Germinal center (tissue), 1 donor: ENCODE data around the gene DNAJB8.

Experiments
- DNase-seq: peaks from one replicate; pipeline ENCODE4 v3.0.0; 2012; ENCODE audit warnings: mixed read lengths, low spot score

The DNAJB8 gene

DNA sequence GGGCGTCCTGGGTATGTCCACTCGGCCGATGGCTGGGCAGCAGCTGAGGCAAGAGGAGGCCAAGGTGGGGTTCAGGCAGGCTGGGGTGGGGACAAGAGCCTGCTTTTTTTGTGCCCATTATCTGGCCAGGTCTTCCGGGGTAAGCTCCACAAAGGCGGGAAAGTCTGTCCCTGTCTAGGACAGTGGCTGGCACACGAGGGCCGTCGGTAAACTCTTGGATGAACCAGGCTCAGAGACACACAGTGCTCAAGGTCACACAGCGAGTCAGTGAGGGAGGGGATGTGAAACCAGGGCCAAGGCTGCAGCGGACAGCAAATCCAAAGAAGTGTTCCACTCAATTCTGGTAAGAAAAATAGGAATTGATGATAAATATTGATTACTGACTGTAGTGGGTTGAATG lies 2.9 kb downstream of the DNAJB8 start:
- no peak for DNase-seq

DNA sequence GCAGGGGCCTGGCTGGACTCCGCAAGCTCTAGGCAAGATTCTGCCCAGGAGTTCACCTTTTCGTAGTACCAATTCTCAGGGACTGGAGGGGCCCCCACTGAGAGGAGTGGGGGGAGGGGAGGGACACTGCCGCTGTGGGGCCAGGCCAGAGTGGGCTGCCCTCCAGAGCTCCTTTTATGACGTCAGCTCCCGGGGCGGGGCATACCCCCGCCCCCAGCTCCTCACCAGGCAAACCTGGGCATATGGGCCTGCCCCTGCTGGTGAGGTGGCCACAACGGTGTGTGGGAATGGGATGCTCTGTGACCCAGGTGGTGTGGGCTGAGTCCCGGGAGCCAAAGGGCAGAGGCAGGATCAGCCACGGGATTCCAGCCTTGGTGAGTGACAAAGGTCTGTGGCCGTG lies 3.3 kb downstream of the DNAJB8 start:
- DNase-seq = no peak

DNA sequence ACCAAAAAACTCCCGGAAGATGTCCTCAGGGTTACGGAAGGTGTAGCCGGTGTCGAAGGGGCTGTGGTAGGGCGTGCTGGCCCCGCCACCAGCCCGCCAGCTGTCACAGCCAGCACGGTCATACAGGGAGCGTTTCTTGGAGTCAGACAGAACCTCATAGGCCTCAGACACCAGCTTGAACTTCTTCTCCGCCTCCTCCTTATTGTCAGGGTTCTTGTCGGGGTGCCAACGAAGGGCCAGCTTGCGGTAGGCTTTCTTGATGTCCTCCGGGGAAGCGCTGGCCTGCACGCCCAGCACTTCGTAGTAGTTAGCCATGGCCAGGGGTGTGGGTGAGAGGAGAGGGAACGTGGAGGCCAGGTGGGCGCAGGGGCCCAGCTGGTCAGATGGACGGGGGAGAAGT lies 3.8 kb downstream of the DNAJB8 start:
- DNase-seq = no peak

DNA sequence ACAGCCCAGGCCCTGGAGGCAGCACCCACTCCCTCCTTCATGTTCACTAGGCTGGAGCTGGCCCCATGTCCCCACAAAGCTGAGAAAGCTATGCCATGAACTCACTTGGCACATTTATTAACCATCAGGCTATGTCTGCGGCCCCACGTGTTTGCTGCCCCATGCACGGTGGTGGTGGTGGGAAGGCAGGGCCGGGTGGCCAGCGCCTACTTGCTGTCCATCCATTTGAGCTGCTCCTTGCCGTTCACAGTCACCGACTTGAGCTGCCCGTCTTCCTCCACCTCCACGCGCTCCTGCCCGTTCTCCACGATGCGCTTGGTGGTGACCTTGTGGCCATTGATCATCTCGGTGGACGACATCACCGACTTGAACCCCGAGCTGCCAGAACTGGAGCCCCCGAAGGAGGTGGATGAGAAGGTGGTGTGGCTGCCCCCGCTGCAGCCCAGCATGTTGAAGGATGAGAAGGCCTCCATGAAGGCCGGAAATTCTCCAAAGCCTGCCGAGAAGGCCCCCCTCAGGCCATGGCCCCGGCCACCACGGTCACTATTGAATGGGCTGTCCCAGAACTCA lies 4.3 kb downstream of the DNAJB8 start:
- DNase-seq = no peak

DNA sequence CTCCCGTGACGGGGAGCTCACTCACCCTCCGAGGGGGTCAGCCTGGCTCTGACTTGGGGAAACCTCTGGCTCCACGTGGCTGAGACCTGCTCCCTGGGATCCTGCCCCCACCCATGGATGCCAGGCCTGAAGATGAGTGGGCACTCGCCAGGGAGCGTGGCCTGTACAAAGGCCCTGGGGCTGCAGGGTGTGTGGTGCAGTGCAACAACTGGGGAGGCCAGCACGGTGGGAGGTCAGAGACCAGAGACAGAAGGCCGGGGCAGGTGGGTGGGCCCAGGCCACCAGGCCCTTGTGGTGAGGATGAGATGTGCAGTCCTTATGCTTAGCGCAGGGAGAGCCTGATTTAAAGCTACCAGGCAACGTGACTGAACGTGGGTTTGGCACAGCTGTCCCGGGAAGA lies 5.0 kb downstream of the DNAJB8 start:
- no peak for DNase-seq

DNA sequence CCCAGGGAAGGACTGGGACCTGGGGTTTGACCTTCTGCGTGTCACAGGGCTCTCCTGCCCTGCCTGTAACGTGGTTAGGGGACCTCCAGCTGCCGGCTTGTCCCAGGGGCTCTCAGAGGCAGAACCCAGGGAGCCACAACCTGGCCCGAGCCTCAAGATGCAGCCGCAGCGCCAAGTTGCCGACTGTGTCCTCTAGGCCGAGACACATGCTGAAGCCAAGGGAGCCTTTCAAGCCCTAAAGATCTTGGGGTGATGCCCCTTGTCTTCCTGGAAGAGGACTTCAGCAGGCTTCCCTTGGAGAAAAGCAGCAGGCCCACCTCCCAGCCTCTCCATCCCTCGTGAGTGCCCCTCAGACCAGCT lies 7.2 kb downstream of the DNAJB8 start:
- DNase-seq = no peak

DNA sequence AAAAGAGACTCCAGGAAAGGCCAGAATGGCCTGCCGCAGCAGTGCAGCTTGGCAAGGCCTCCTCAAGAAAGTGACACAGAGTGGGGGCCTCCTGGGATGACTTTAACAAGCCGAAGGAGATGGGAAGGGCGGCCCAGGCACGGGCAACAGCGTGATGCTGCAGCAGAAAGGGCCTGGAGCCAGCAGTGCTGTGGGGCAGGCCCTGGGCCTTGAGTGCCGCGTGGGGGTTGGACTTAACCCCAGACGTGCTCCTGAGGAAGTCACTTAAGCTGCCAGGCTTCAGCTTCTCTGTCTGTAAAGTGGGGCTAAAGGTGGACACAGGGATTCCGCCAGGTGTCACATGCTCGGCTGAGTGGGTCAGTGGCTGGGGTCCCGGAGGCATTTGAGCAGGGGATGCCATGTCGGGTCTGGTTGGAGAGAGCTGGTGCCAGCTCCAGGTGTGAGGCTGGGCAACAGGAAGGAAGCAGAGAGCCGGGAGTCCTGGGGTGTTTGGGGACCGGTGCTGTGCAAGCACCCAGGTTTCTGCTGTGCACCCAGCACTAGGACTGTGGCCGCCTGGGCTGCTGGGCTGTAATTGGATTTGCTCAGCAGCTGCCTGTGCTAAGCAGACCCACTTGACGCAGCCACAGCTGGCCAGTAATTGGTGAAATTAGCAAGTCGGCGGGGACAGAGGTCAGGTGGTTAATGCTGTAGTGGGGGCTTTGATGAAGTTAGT lies 7.8 kb downstream of the DNAJB8 start:
- no peak for DNase-seq

DNA sequence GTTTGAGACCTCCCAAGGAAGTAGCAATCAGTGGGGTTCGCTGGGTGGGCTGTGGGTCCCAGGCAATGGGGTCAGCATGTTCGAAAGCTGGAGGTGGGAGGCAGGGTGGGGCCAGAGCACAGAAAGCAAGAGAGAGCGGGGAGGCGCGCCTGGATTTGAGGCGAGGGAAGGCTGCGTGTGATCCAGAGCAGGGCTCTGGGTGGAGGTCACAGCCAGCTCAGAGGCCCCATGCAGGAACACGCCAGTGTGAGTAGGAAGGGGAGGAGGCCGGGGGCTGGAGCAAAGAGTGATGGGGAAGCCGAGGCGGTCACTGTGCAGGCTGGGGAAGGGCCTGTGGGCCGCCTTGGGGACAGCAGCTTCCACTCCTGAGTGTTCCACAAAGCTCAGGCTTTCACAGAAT lies 8.8 kb downstream of the DNAJB8 start:
- no peak for DNase-seq

DNA sequence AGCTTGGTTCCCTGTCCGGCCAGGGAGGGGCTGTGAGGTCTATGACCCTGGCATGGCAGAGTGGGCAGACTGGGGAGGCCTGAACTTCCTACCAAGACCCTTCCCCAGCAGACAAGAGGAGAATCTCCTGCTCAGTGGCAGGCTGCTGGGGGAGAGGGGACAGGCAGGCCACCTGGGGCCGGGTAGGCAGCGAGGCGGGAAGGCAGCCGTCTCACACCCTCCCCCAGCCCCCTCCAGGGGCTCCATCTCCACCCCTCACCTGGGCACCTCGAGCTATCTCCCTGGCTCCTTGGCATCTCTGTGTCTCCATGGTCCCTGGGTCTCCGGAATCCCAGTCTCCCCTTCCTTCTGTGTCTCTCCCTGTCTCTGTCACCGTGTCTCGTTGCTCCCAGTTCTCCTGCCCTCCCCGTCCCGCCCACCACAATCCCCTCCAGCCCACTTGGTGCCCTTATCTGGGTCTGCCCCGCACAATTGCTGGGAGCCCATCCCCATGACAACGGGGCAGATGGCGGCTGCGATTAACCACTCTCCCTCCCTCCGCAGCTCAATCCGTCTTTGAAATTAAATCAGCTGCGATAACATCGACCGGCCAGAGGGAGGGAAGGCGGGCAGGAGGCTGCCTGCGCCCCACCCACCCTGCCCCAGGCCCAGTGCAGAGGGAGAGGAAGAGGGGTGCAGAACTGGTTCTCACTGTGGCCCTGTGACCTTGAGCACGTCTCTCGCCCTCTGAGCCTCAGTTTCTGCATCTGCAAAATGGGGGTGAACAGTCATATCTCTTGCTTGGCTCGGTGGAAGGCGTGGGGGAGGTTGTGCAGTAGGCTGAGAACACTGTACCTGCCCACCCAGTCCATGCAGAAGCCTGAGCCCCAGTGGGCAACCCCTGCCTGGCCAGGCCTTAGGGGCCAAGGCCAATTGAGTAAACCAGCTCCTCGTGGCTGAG lies 9.6 kb downstream of the DNAJB8 start:
- no peak for DNase-seq

DNA sequence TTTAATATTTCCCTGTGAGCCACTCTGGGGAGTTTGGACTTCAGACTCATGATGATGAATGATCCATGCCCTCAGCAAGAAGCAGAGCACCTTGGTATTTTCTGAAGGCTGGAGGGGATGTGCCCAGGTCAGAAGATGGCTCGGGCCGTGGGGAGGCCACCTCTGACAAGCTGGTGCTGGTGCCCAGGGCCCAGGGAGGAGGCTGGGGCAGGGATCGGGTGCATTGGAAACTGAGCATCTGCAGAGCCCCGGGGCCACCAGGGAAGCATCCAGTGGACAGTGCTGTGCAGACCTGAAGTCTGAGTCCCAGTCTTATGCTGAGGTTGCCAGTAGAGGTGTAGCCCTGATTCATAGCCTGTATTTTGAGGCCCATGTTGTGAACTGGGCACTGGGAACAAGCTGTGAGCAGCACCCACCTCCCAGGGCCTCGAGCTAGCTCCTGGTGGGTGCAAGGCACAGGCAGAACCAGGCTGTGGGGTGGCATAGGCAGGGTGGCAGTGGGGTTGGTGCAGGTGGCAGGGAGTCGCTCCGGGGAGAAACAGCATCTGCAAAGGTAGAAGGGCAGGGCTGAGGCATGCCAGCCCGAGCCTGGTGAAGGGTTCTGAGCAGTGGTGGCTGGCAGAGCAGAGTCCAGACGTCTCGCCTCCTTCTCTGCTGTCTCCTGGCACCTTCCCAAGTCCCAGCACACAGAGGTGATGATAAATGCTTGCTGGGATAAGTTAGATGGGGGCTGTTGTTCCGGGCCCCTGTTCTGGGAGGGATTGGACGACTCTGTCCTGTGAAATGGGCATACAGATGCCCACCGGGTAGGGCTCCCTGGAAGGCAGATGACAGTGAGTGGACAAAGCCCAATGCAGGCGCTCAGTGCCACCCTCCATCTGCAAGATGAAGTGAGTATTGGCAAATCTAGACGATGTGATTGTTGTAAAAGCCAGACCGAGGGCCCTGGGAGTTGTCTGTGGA lies 10.6 kb downstream of the DNAJB8 start:
- DNase-seq = no peak

DNA sequence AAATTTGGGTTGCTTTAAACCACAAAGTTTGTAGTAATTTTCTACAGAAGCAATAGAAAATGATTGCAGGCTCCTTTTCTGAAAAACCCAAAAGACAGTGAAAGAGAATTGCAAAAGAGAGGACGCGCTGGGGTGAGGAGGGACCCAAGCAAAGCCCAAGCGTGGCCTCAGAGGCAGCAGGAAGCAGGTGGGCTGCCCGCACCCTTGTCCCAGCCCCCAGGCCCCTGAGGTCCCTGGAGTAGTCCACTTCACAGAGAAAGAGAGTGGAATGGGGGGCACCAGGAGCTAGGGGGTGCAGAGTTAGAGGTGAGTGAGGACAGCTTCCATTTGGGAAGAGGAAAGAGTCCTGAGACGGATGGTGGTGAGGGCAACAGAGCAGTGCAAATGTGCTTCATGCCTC lies 11.6 kb downstream of the DNAJB8 start:
- DNase-seq = no peak

DNA sequence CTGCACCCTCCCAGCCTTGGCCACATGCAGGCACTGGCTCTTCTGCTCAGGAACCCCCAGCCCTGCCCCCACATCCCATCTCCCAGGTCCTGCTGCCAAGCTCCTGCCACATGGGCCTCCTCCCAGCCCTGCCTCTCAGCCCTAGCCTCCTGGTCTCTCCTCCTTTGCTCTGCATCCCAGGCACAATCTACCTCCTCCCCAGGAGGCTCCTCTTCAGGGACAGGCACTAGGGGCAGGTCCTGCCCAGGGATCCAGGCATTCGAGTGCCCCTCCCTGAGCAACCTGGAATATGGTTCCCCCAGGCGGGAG lies 12.4 kb downstream of the DNAJB8 start:
- no peak for DNase-seq

DNA sequence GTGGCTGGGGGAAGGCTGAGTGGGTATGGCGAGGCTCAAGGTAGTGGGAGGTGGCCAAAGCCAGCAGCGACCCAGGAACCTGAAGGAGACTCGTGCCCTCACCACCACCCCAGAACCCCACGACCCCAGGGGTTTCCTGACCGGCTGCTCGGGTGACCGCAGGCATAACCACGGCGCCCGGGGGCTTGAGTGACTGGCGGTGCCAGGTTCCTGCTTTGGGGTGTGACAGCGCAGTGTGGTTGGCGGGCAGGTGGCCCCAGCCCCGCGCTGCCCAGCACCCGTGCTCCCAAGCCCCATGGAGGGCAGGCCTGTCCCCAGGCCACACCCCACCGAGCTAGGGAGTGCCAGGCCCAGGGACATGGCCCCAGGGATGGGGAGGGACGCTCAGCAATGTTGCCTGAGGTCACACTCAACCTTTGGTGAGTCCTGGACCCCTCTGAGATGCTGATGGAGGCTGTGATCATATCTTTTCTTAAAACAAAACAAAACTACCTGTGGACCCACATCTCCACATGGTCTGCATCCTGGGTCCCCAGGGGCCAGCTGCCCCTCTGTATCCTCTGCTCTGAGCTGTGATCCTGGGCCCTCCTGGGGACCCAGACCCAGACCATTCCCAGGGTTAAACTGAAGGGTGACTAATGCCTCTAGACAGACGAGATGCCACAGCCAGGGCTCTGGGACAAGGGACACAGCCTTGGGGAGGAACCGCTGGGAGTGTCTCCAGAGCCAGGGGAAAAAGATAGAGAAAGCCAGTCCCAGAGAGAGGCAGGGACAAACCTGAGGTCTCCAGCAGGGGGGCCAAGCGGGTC lies 13.0 kb downstream of the DNAJB8 start:
- no peak for DNase-seq

DNA sequence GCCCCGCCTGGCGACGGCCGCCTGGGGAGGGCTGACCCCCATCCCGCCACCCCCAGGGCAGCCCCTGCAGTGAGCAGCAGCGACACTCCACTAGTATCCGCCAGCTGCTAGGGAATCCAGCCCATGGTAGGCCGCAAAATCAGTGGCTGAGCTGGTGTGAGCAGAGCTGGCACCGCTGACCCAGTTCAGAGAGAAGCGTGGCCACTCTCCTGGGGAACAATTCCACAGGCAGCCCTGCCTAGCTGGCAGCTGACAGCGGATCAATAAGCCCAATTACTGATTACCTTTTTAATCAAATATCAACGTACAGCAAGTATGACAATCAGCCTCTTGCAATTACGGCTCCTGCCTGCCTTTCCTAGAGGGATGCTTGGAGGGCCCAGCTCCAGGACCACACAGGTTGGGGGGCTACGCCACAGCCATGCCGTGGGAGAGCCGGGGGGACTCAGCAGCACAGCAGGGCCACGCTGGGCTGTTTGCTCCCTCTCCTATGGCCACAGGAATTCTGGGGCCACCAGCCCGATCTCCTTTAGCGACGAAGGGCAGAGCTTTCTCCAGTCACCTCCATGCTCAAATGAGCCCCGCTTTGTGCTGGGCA lies 13.9 kb downstream of the DNAJB8 start:
- no peak for DNase-seq

DNA sequence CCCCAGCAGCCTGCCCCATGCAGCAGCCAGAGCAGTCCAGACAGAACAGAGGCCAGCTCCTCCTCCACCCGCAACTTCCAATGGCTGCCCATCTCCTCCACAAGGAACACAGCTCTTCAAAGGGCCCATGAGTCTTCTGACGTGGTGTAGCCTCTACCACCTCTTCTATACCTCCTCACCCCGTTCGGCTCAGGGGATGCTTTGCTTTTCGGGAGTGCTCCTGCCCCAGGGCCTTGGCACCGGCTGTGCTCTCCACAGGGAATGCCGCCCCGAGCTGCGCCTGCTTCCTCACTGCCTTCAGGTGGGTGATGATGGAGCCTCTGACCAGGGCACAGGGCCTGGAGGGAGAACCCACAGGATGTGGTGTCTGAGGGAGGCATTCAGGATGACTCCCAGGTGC lies 14.6 kb downstream of the DNAJB8 start:
- no peak for DNase-seq

DNA sequence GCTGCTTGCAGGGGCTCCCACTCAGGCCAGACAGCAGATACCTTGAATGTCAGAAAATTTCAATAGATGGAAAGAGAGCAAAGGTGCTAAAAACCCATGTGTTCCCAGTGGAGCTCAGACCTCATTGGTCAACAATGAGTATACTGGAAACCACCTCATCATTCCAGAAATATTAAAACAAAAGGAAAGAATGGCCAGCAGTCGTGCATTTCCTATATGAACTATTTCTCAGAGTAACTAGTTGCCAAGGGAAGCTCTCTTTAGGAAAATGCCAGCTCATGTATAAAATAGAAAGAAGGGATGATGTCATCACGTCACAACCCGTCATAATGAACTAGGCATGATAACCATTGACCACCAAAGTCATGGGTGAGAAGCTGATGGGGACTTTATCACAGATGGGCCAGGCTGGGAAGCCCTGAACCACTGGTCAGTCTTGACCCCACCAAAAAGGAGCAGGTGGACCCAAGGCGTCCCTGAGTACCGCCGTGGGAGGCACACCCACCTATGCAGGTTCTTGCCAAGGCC lies 17.5 kb downstream of the DNAJB8 start:
- no peak for DNase-seq

DNA sequence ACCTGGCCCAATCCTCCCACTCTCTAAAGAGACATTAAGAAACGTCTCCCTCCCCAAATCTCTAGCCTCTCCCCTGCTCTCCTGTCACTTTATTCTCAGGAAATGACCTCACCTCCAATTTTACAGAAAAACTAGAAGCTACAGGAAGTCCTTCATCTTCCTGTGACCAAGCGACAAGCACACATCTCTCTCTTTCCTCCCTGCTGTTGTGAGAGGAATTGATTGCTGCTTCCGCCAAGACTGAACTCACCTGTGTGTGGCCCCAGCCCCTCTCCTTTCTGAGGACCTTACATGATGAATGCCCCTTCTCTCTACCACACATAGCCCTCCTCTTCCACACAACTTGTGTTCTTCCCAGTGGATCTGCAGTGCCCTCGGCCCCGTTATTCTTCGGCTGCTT lies 18.2 kb downstream of the DNAJB8 start:
- no peak for DNase-seq

DNA sequence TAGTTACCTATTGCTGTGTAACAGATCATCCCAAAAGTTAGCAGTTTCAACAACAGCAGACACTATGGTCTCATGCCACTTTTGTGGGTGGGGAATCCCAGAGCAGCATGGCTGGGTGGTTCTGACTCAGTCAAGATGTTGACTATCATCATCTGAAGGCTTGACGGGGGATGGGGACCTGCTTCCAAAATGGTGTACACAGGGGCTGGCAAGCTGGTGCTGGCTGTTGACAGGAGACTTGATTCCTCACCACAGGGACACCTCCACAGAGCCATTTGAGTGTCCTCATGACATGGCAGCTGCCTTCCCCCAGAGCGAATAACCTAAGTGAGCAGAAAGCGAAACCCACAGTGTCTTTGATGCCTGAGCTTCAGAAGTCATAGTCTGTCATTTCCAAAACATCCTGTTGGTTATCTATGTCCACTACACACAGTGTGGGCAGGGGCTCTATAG lies 19.1 kb downstream of the DNAJB8 start:
- DNase-seq = no peak

DNA sequence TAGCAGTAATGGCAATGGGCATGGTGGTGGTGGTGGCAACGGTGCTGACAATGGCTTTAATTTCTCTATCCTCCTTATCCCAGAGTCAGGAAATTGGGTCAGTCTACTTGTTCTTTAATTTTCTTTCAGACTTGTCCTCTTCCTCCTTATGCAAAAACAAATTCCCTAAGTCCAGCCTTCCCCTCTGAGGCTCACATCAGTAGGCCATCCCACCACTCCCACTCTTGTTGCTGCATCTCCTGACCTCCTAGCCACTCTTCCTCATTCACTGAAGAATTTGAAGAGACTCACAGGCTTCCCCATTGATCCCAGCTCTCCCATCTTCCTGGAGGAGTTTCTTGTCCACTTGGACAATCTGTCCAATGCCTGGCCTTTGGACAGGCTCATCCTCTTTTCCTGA lies 19.9 kb downstream of the DNAJB8 start:
- DNase-seq = no peak

DNA sequence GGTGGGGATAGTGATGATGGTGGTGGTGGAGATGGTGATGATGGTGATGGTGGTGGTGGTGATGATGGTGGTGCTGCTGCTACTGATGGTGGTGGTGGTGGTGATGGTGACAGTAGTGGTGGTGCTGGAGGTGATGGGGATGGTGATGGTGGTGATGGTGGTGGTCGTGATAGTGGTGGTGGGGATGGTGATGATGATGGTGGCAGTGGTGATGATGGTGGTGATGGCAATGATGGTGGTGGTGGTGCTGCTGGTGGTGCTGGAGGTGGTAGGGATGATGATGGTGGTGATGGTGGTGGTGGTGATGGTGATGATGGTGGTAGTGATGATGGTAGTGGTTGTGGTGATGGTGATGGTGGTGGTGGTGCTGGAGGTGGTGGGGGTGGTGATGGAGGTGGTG lies 21.3 kb downstream of the DNAJB8 start:
- no peak for DNase-seq

DNA sequence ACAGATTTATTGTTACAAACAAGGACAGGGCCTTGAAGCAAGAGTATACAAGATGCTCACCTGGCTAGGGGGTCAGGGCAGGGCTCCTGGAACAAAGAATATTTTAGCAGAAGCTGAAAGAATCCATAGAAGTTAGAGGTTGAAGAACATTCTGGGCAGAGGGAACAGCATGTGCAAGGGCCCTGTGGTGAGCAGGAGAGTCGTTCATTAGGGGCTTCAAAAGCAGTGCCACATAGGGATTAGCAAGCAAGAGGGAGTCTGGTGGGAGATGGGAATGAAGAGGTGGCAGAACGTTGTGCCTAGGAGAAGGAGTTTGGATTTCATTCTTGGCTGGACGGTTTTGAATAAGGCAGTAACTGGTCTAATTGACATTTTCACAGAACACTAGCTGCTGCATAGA lies 22.9 kb downstream of the DNAJB8 start:
- no peak for DNase-seq
